GM19455 (cell line): ENCODE measurements around the gene FAM163A.

Experiments
- ATAC-seq: cut with Tn5 transposase; IDR thresholded peaks from one replicate; pipeline ENCODE4 v1.9.1; 2021; ENCODE audit not compliant: unreplicated experiment

FAM163A gene

DNA sequence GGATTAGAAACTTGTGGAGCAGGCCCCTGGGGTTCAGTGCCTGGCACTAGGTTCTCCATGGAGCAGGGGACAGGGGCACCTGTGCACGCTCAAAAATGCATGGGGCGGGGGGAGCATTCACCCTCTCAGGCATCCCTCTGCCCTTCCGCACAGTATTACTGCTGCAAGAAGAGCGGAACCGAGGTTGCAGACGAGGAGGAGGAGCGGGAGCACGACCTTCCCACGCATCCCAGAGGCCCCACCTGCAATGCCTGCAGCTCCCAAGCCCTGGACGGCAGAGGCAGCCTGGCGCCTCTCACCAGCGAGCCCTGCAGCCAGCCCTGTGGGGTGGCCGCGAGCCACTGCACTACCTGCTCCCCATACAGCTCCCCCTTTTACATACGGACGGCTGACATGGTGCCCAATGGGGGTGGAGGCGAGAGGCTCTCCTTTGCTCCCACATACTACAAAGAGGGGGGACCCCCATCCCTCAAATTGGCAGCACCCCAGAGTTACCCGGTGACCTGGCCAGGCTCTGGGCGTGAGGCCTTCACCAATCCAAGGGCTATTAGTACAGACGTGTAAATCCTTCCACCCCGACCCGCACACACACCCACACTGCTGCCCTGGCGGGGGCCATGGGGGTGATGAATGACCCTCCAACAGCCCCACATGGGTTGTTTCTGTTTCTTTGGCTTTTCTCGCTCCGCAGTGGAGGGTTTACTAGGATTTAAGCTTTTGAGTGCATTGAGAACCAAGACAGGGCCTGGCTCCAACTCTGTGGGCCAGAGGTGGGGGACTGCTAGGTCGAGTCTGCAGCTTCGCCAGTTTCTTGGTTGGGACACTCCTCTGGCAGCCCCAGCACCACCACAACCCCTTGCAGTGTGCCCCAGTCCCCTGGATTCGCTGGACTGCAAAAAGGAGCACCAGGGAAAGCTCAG, 70.8 kb downstream of the FAM163A start:
- ATAC-seq = peak; percentile 5

GRCh38 chr1:179814546-179814838, 71.4 kb downstream of the FAM163A start:
- ATAC-seq = peak; percentile 48

GRCh38 chr1:179815641-179816040, 72.5 kb downstream of the FAM163A start:
- ATAC-seq = no peak

DNA sequence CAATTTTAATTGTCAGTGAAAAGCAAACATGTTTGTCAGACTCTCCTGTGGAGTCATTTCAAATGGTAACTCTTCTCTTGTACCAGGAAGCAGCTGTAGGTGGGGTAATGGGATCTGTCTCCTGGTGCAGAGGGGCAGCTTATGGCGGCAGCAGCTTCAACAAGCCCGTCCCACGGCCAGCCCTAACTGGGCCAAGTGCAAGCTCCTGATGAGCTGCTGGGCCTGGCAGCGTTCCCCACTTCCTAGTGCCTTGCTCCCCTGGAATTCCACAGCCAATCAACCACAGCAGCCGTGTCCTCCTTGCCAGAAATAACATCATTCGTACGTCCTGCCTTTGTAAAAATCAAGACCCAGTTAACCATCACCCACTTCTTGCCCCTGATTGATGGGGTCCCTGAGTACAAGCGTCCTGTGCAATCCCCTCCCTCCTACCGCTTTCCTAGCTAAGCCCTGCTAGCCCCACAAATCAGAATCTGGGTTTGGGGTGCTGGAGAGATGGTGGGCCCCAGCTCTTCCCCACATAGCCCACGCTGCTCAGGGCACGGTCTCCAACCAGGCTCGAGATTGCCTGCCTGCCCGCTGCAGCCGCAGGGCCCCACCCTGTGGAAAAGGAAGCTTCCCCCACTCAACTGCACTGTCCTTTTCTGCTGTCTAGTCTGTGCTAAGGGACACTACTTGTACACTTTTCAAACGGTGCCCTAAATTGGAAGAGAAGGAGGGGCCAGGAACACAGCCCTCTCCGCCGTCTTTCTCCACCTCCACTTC, 73.3 kb downstream of the FAM163A start:
- no peak for ATAC-seq

DNA sequence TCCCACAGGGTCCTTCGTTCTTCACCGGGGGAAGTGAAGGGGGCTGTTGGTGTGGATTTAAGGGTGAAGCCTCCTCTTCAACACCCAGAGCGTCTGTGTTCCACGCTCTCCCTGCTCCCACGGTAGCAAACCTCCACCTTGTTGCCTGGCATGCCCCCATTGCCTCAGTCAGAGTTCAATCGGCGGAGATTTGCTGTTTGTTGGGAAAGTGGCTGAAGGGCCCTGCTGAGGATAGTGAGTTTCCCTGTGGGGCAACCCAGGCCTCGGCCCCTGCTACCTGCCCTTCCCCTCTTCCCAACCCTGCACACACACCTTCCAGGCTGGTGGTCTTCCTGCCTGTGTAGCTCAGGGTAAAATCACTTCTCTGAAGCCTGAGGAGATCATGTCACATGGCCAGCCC, 74.0 kb downstream of the FAM163A start:
- ATAC-seq = no peak

DNA sequence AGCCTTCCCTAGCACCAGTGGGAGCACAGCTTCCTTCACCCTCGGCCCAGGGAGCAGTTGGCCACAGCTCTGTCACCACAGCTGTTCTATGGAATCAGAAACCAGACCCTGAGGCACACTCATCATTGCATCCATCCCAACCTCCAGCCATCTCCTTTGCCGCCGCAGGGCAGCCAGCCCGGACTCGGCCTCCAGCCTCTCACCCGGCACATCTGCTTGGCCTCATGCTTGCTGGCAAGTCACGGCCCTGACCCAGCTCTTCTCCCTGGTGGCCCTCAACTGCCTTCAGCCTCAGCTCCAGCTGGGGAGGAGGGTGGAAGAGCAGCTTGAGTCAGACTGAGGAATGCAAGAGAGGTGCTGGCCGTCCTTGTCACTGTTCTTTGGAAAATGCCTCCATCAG, 74.7 kb downstream of the FAM163A start:
- no peak for ATAC-seq

- no peak for ATAC-seq
Observed at GRCh38 chr1:179818260-179818659, 75.2 kb downstream of the FAM163A start.

DNA sequence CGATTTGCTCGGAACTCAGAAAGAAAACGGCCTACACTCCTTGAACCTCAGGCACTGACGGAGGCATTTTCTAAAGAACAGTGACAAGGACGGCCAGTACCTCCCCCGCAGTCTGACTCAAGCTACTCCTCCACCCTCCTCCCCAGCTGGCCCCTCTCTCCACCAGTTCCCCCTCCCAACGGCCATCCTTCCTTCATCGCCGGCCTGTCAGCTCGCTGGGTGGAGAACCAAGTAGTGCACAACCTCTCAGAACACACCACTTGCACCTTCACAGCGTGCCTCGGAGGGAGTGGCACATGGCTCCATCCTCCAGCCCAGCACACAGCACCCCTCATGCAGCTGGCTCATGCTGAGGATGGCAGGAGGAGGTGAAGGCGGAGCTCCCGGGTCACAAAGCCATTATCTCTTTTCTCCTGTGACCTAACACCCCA, 75.7 kb downstream of the FAM163A start:
- ATAC-seq = no peak

DNA sequence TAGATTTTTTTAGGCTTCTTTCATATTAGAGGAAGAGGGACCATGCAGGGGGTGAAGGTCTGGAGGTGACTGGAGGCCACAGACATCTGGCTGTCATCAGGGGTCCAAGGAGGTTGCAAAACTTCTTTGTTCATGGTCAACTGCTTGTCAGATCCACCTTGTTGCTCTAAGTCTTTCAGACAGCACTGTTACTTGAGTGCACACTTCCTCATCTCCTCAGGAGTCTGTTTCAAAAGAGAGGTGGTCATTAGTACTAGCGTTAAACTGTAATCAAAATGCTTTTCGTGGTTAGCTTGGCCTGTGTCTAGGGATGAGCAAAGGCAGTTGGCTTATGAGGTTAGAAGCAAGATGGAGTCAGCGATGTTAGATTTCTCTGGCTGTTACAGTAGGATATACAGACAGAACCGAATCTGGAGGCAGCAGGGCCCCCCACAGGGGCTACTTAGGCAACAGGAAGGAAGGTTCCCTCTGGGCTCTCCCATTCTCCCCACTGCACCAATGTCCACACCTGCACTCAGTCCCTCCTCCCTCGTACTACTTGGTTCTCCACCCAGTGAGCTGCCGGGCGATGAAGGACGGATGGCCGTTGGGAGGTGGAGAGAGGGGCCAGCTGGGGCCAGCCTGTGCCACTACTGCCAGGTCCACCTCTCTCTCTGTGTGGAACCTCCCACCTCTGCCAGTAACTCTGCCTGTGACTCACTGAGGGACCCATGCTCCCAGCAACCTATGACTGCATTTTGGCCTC, 77.3 kb downstream of the FAM163A start:
- no peak for ATAC-seq

DNA sequence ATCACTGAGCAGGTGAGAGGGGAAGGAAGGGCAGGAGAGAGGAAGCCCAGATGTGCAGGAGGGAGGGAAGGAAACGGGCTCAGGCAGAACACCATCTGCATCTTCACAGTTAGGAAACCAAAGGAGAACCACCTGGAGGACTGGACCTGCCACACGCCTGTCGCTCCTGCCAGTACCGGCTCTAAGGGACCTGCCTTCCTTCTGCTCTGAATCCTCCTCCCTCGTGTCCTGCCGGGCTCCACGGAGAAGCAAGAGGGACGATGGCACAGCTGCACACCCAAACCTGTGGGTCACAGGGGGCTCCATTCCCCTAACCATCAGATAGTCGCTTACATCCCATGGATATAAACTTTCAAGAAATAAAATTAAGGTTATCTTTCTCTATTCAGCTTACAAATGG, 78.4 kb downstream of the FAM163A start:
- ATAC-seq = no peak

DNA sequence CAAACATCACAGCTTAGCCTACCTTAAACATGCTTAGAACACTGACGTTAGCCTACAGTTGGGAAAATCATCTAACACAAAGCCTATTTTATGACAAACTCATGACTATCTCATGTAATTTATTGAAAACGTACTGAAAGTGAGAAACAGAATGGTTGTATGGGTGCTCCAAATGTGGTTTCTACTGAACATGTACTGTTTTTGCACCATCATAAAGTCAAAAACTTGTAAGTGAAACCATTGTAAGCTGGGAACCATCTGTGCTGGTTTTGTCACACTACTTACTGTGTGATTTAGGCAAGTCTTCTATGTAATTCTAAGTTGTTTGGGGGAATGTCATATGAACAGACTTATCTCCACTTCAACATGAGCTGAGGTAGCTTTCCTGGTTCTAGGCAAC, 79.0 kb downstream of the FAM163A start:
- no peak for ATAC-seq

GRCh38 chr1:179823693-179824092, 80.6 kb downstream of the FAM163A start:
- ATAC-seq = no peak

DNA sequence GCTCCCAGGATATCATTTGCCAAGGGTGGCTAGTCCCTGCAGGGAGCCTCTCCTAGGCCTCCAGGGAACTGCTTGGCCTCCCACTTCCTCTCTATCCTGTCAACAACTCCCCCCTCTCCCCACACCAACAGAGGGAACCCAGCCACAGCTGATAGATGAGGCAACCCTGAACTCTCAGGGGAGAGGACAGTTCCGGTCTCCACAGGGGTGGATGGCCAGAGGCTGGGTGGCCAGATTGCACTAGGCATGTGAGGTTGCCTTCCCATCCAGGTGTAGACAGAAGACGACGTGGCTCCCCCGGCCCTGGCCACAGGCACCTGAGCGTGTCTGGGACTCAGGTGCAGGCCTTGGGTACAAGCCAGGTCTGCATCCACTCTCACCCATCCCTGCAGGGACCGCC, 81.2 kb downstream of the FAM163A start:
- ATAC-seq = no peak

DNA sequence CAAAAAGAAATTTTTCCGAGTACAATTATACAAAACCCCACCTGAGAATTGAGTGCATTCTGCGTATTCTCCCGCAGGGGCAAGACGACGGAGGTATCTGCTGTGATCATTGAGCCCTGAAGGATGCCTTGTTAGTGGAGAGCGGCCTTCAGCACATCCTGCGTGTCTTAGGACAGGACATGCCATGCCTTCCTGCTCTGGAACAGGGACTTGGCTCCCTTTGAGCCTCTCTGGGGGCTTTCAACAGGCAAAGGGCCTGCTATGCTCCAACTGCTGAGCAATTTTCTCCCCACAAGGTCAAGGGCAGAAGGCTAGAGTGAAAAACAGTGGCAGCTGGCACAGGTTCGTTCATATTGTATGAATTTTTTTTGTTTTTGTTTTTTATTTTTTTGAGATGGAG, 82.1 kb downstream of the FAM163A start:
- no peak for ATAC-seq

- ATAC-seq = no peak
Observed at GRCh38 chr1:179825798-179826460, 82.8 kb downstream of the FAM163A start.

- no peak for ATAC-seq
Observed at GRCh38 chr1:179826626-179827280, 83.7 kb downstream of the FAM163A start.

GRCh38 chr1:179828554-179829110, 85.5 kb downstream of the FAM163A start:
- no peak for ATAC-seq

- ATAC-seq = no peak
Observed at GRCh38 chr1:179831225-179831624, 88.1 kb downstream of the FAM163A start.

GRCh38 chr1:179831852-179832699, 89.0 kb downstream of the FAM163A start:
- no peak for ATAC-seq
